Measurements from ENCODE around the gene SUSD4. TPM values are rescaled to one million over a fixed set of nuclear protein-coding genes. Genes with fewer than 3 reads are reported as not detected.
A peak's percentile ranks its signal among the peaks of the same experiment; 100 is the strongest.

SUSD4 gene
- total and polyA plus RNA-seq, 9 of the 15 experiments (the other 6 are each of a cell fraction or from before 2014, with no cell fraction given) = 0.06 to 1.7 (median 0.09) TPM; not detected in 4

DNA sequence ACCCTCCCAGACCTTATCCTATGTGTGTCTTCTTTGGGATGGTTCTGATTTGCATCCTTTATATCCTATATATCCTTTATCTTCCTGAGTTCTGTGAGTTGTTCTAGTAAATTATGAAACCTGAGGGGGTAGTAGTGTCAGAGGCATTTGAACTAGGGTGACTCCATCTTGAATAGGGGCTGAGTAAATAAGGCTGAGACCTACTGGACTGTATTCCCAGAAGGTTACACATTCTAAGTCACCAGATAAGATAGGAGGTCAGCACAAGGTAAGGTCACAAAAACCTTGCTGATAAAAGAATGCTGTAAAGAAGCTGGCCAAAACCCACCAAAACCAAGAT, 50.6 kb downstream of the SUSD4 start (continued):
- TF ChIP-seq NR4A1 (CRISPR knock-in tag; IDR thresholded peaks at IDR 0.05) (no peak), NR4A1 (tag; IDR thresholded peaks at IDR 0.05) (peak; percentile 70; the same call in 1 of the 2 replicates), ZNF583 (CRISPR knock-in tag; IDR thresholded peaks at IDR 0.05) (peak; percentile 89; the same call in 1 of the 2 replicates), ZNF408 (CRISPR knock-in tag; IDR thresholded peaks at IDR 0.05; ENCODE audit: low read depth) (no peak), MTA1 (IDR thresholded peaks at IDR 0.05; ENCODE audit: borderline replicate concordance) (no peak), TEAD1 (CRISPR knock-in tag; IDR thresholded peaks at IDR 0.05) (peak in 1 of 2 experiments; percentile 71; a peak in 2 of 4 replicates), ZNF644 (tag; IDR thresholded peaks at IDR 0.05; ENCODE audit: low read depth) (peak; percentile 92), ZNF584 (CRISPR knock-in tag; IDR thresholded peaks at IDR 0.05; ENCODE audit: low read depth) (peak; percentile 48; the same call in 1 of the 2 replicates), RBM15 (IDR thresholded peaks at IDR 0.05; ENCODE audit: insufficient read depth, low read length) (no peak), STAT5A (IDR thresholded peaks at IDR 0.05; ENCODE audit: borderline replicate concordance, low read length) (no peak), ZNF668 (CRISPR knock-in tag; IDR thresholded peaks at IDR 0.05) (peak; percentile 67; the same call in 1 of the 2 replicates), PTRF (tag; IDR thresholded peaks at IDR 0.05) (peak; percentile 68)
- TF ChIP-seq, protein P1, sequence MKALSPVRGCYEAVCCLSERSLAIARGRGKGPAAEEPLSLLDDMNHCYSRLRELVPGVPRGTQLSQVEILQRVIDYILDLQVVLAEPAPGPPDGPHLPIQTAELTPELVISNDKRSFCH (CRISPR knock-in tag; IDR thresholded peaks at IDR 0.05) = no peak
- TF ChIP-seq, protein P1 (tag; IDR thresholded peaks at IDR 0.05) = no peak
- TF ChIP-seq, protein P2, sequence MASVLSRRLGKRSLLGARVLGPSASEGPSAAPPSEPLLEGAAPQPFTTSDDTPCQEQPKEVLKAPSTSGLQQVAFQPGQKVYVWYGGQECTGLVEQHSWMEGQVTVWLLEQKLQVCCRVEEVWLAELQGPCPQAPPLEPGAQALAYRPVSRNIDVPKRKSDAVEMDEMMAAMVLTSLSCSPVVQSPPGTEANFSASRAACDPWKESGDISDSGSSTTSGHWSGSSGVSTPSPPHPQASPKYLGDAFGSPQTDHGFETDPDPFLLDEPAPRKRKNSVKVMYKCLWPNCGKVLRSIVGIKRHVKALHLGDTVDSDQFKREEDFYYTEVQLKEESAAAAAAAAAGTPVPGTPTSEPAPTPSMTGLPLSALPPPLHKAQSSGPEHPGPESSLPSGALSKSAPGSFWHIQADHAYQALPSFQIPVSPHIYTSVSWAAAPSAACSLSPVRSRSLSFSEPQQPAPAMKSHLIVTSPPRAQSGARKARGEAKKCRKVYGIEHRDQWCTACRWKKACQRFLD (CRISPR knock-in tag; IDR thresholded peaks at IDR 0.05) = peak; percentile 92; the same call in 1 of the 2 replicates
- TF ChIP-seq, protein P3, sequence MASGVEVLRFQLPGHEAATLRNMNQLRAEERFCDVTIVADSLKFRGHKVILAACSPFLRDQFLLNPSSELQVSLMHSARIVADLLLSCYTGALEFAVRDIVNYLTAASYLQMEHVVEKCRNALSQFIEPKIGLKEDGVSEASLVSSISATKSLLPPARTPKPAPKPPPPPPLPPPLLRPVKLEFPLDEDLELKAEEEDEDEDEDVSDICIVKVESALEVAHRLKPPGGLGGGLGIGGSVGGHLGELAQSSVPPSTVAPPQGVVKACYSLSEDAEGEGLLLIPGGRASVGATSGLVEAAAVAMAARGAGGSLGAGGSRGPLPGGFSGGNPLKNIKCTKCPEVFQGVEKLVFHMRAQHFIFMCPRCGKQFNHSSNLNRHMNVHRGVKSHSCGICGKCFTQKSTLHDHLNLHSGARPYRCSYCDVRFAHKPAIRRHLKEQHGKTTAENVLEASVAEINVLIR (CRISPR knock-in tag; IDR thresholded peaks at IDR 0.05) = peak; percentile 60
- TF ChIP-seq, protein P4, sequence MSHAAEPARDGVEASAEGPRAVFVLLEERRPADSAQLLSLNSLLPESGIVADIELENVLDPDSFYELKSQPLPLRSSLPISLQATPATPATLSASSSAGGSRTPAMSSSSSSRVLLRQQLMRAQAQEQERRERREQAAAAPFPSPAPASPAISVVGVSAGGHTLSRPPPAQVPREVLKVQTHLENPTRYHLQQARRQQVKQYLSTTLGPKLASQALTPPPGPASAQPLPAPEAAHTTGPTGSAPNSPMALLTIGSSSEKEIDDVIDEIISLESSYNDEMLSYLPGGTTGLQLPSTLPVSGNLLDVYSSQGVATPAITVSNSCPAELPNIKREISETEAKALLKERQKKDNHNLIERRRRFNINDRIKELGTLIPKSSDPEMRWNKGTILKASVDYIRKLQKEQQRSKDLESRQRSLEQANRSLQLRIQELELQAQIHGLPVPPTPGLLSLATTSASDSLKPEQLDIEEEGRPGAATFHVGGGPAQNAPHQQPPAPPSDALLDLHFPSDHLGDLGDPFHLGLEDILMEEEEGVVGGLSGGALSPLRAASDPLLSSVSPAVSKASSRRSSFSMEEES (CRISPR knock-in tag; IDR thresholded peaks at IDR 0.05) = no peak
- TF ChIP-seq, protein P5, sequence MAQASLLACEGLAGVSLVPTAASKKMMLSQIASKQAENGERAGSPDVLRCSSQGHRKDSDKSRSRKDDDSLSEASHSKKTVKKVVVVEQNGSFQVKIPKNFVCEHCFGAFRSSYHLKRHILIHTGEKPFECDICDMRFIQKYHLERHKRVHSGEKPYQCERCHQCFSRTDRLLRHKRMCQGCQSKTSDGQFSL (CRISPR knock-in tag; IDR thresholded peaks at IDR 0.05) = no peak
- TF ChIP-seq, protein P5 (tag; IDR thresholded peaks at IDR 0.05) = peak in 1 of 2 experiments; percentile 84; a peak in 1 of 4 replicates

All from K562 (cell line).